PC-9 (cell line): ENCODE measurements around the gene CTNNA3.

Experiments used
- CTCF ChIP-seq: fragments of 200-600 bp; sonication (generic); conservative IDR thresholded peaks from 2 replicates; pipeline ENCODE4 v1.6.1; 2017; ENCODE audit warnings: mixed run types, antibody characterized with exemption, mild to moderate bottlenecking, moderate library complexity
- EZH2 ChIP-seq: fragments of 200-600 bp; sonication (generic); IDR thresholded peaks from 2 replicates; pipeline ENCODE4 v1.8.0; 2017; ENCODE audit warnings: antibody characterized with exemption, low read depth

- TF ChIP-seq CTCF = no peak
- TF ChIP-seq EZH2 = no peak
Measured at GRCh38 chr10:66649626-66650025, 1046.4 kb downstream of the CTNNA3 start.
